Stomach (tissue), 9 donors: ENCODE results near the gene EHHADH. TPM values are rescaled to one million over a fixed set of nuclear protein-coding genes. Genes with fewer than 3 reads are reported as not detected.
"Not testable (repeated sequence)": the region's sequence is repeated elsewhere in the genome, so short reads cannot be mapped to it uniquely, and the experiment has no call there.

ENCODE experiments used
- DNase-seq, 2 donors: peaks; one replicate each; pipeline versions ENCODE4 v3.0.0 to v3.0.0-alpha.2; 2013 to 2019
- H3K27ac ChIP-seq, 5 donors: fragments of 200-600 bp in 4 of 5; sonication (generic) in 4 of 5; one replicate each; pipeline ENCODE4 v1.5.1; 2013 to 2019; ENCODE audit warnings: mild to moderate bottlenecking in 1 of 5, moderate library complexity in 1 of 5
- H3K27me3 ChIP-seq, 3 donors: fragments of 200-600 bp; sonication (generic); one replicate each; pipeline ENCODE4 v1.5.1; 2017 to 2019; ENCODE audit warnings: mixed run types in 1 of 3
- H3K36me3 ChIP-seq, 4 donors: fragments of 200-600 bp; sonication (generic); 1 replicate in 3 of 4; 2 replicates in 1 of 4; pipeline ENCODE4 v1.5.1; 2016 to 2019
- H3K4me1 ChIP-seq, 4 donors: fragments of 200-600 bp; sonication (generic); one replicate each; pipeline ENCODE4 v1.5.1; 2016 to 2019
- H3K4me3 ChIP-seq, 4 donors: fragments of 200-600 bp; sonication (generic) in 3 of 4; one replicate each; pipeline ENCODE4 v1.5.1; 2016 to 2019; ENCODE audit warnings: mild to moderate bottlenecking in 1 of 4
- H3K9me3 ChIP-seq, 4 donors: fragments of 200-600 bp; sonication (generic); one replicate each; pipeline ENCODE4 v1.5.1; 2016 to 2019
- CTCF ChIP-seq, 7 experiments: fragments of 450-650 bp in 4 of 7; fragments of 200-600 bp in 3 of 7; sonication (generic) in 3 of 7; IDR thresholded peaks; one replicate each; pipeline ENCODE4 v1.5.1; 2016 to 2019; ENCODE audit warnings: antibody characterized with exemption in 7 of 7, control low read depth in 2 of 7, mild to moderate bottlenecking in 1 of 7
- EP300 ChIP-seq: sonication (generic); formaldehyde crosslinking; IDR thresholded peaks from one replicate; pipeline ENCODE4 v1.6.1; 2017; ENCODE audit warnings: antibody characterized with exemption
- POLR2A ChIP-seq, 4 donors: fragments of 450-650 bp; IDR thresholded peaks; one replicate each; pipeline ENCODE4 v1.6.1; 2016; ENCODE audit warnings: antibody characterized with exemption in 4 of 4, control low read depth in 2 of 4, mild to moderate bottlenecking in 1 of 4, moderate library complexity in 1 of 4
- POLR2AphosphoS5 ChIP-seq, 3 donors: sonication (generic); formaldehyde crosslinking; IDR thresholded peaks; one replicate each; pipeline ENCODE4 v1.6.1; 2016; ENCODE audit warnings: antibody characterized with exemption in 3 of 3
- WGBS, 5 donors: extraction: QIAGEN DNeasy Blood & Tissue Kit in 3 of 5; methylation state at CpG; one replicate each; pipeline versions ENCODE4 v1.1.5 to v1.1.7; 2013 to 2018; 5-methylcytosine and 5-hydroxymethylcytosine counted together
- intact Hi-C: fragments of 100-400 bp; cut with DNase I; formaldehyde crosslinking; loops from one replicate; pipeline ENCODE4 v1.15.1; 2023; ENCODE audit warnings: low total_unique reads
- polyA plus RNA-seq, 3 donors: library from polyadenylated mRNA; stranded (reverse); fragments of 200-250 nt; gene quantifications; one replicate each; pipeline ENCODE4 v1.2.3, GENCODE V29; 2013
- total RNA-seq, 5 donors: library from RNA; depleted of rRNA; stranded (reverse); fragments of >200 nt; gene quantifications; one replicate each; pipeline versions ENCODE4 v1.1.0 to v1.2.3, GENCODE V29; 2014 to 2016
- donor health status: healthy with polysubstance abuse.
- donor health status: Bipolar disorder and iron deficiency.
- donor health status: healthy.

EHHADH gene
- total and polyA plus RNA-seq, 8 donors: 0.58 to 18.3 (median 7.9) TPM

DNA sequence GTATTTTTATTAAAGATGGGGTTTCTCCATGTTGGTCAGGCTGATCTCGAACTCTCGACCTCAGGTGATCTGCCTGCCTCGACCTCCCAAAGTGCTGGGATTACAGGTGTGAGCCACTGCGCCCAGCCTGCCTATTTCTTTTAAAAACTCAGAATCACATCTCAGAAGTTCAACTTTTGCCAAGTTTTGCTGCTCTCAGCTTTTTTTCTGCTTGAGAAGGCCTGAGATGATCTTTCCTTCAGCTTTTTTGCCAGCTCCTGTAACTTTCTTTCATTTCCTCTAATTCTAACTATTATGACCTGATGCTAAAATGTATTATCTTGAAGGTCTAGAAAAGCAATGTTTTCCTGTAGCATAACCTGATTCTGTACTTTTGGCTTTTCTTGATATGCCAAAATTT is 9.6 kb upstream of the EHHADH start:
- Histone ChIP-seq H3K27me3 (no peaks in the 10 kb centered on the region), H3K4me1 (no peaks in the 10 kb centered on the region), H3K36me3 (no peaks in the 10 kb centered on the region), H3K27ac (no peak overlapping the region), H3K4me3 (no peak overlapping the region), H3K9me3 (no peaks in the 10 kb centered on the region)
- TF ChIP-seq CTCF (IDR thresholded peaks at IDR 0.05) (no peak), POLR2AphosphoS5 (IDR thresholded peaks at IDR 0.05) (no peak), EP300 (no peak), POLR2A (IDR thresholded peaks at IDR 0.05) (no peak)
- DNase-seq: no peak
- WGBS, 5 donors: 88 to 99% (median 92%) methylated on average over 4 of the region's 4 CpGs
- intact Hi-C loops: no loop called here

- H3K9me3 ChIP-seq: peaks cover 0 to 4% (median 3%) of the 10 kb centered on the region in 4 donors
- H3K27me3 ChIP-seq: no peaks in the 10 kb centered on the region
- peaks cover 0 to 11% (median 6%) of the 10 kb centered on the region in 4 donors for H3K4me1 ChIP-seq
- no peak overlapping the region for H3K4me3 ChIP-seq
- no peak overlapping the region for H3K27ac ChIP-seq
- intact Hi-C loops: no loop called here
- H3K36me3 ChIP-seq: no peaks in the 10 kb centered on the region
- 96 to 100% (median 98%) methylated on average over 1 of the region's 1 CpG for WGBS, 5 donors
- DNase-seq: no peak
- TF ChIP-seq POLR2A (IDR thresholded peaks at IDR 0.05): no peak
- TF ChIP-seq POLR2AphosphoS5 (IDR thresholded peaks at IDR 0.05): no peak
- no peak for TF ChIP-seq CTCF (IDR thresholded peaks at IDR 0.05)
- no peak for TF ChIP-seq EP300
Observed at GRCh38 chr3:185257334-185257733, 3.5 kb upstream of the EHHADH start.

- intact Hi-C loops: no loop called here
- TF ChIP-seq POLR2A (IDR thresholded peaks at IDR 0.05) (no peak), EP300 (no peak), CTCF (IDR thresholded peaks at IDR 0.05) (no peak), POLR2AphosphoS5 (IDR thresholded peaks at IDR 0.05) (no peak)
- Histone ChIP-seq H3K4me3 (no peak overlapping the region), H3K36me3 (no peaks in the 10 kb centered on the region), H3K27me3 (no peaks in the 10 kb centered on the region), H3K4me1 (peaks cover 0 to 11% (median 6%) of the 10 kb centered on the region in 4 donors), H3K9me3 (peaks cover 0 to 4% (median 3%) of the 10 kb centered on the region in 4 donors), H3K27ac (no peak overlapping the region)
- no peak for DNase-seq
- 87 to 97% (median 90%) methylated on average over 4 of the region's 4 CpGs for WGBS, 5 donors
Observed at GRCh38 chr3:185254799-185255198, 950 bp upstream of the EHHADH start.

GRCh38 chr3:185253133-185253532 is 716 bp downstream of the EHHADH start:
- Histone ChIP-seq H3K4me3 (peak overlapping the region; percentile 53 to 73 (median 59)), H3K4me1 (peaks cover 0 to 11% (median 6%) of the 10 kb centered on the region in 4 donors)
- DNase-seq: peak in 1 of 2 donors; percentile 26
- H3K36me3 ChIP-seq, intact Hi-C loops, H3K27ac ChIP-seq, H3K9me3 ChIP-seq, H3K27me3 ChIP-seq: not testable (repeated sequence)
- 28 to 59% (median 38%) methylated on average over 3 to 4 of the region's 4 CpGs for WGBS, 5 donors

- intact Hi-C loops: no loop called here
- H3K4me1 ChIP-seq: peaks cover 0 to 11% (median 6%) of the 10 kb centered on the region in 4 donors
- peak in 1 of 2 donors; percentile 37 for DNase-seq
- no peak for TF ChIP-seq POLR2AphosphoS5 (IDR thresholded peaks at IDR 0.05)
- no peak for TF ChIP-seq POLR2A (IDR thresholded peaks at IDR 0.05)
- TF ChIP-seq EP300: no peak
- TF ChIP-seq CTCF (IDR thresholded peaks at IDR 0.05): no peak
- H3K27ac ChIP-seq: no peak overlapping the region
- H3K4me3 ChIP-seq: no peak overlapping the region
- 56 to 84% (median 74%) methylated on average over 5 of the region's 5 CpGs for WGBS, 5 donors
- H3K27me3 ChIP-seq: no peaks in the 10 kb centered on the region
- no peaks in the 10 kb centered on the region for H3K9me3 ChIP-seq
- H3K36me3 ChIP-seq: peaks cover 0 to 16% (median 11%) of the 10 kb centered on the region in 4 donors
Observed at GRCh38 chr3:185251272-185251671, 2.6 kb downstream of the EHHADH start.
